Stimulated activated CD4-positive, alpha-beta T cell treated with anti-CD3 and anti-CD28 coated beads, TNF-alpha, amount 100 ng/mL, for 4 hours (primary cell): ENCODE results near the gene ITLN2.
"Not testable (repeated sequence)": the region's sequence is repeated elsewhere in the genome, so short reads cannot be mapped to it uniquely, and the experiment has no call there.

ENCODE experiments used
- DNase-seq, 3 experiments: peaks; one replicate each; pipeline ENCODE4 v3.0.0-alpha.2; 2020; ENCODE audit warnings: low read depth in 3 of 3

Gene ITLN2

GRCh38 chr1:160954158-160955104 is at the start of gene ITLN2:
TSS of gene ITLN2 (minus strand) at chr1:160954809. CDS start at chr1:160954741, 68 bp downstream.
- DNase-seq = no peak

GRCh38 chr1:161001525-161001924 is 46.9 kb upstream of the ITLN2 start:
- DNase-seq = no peak

- no peak for DNase-seq
Observed at GRCh38 chr1:161000736-161001480, 46.3 kb upstream of the ITLN2 start.

- DNase-seq = no peak
Observed at GRCh38 chr1:160999376-160999775, 44.8 kb upstream of the ITLN2 start.

- peak in 2 of 3 experiments; percentile 26 to 31 for DNase-seq
Observed at GRCh38 chr1:160997323-160998038, 42.9 kb upstream of the ITLN2 start.

- DNase-seq = no peak
Observed at GRCh38 chr1:160996178-160996577, 41.6 kb upstream of the ITLN2 start.

GRCh38 chr1:160993544-160994193 is 39.1 kb upstream of the ITLN2 start:
- DNase-seq = no peak

GRCh38 chr1:160992036-160992435 is 37.4 kb upstream of the ITLN2 start:
- DNase-seq = not testable (repeated sequence)

- no peak for DNase-seq
Observed at GRCh38 chr1:160987359-160988050, 32.9 kb upstream of the ITLN2 start.

- no peak for DNase-seq
Observed at GRCh38 chr1:160985723-160986122, 31.1 kb upstream of the ITLN2 start.

GRCh38 chr1:160981584-160982411 is 27.2 kb upstream of the ITLN2 start:
- no peak for DNase-seq

GRCh38 chr1:160979286-160979685 is 24.7 kb upstream of the ITLN2 start:
- no peak for DNase-seq

- no peak for DNase-seq
Observed at GRCh38 chr1:160978510-160978927, 23.9 kb upstream of the ITLN2 start.

- DNase-seq = no peak
Observed at GRCh38 chr1:160975026-160975425, 20.4 kb upstream of the ITLN2 start.

GRCh38 chr1:160973491-160973890 is 18.9 kb upstream of the ITLN2 start:
- no peak for DNase-seq

- no peak for DNase-seq
Observed at GRCh38 chr1:160972939-160973338, 18.3 kb upstream of the ITLN2 start.

- DNase-seq = no peak
Observed at GRCh38 chr1:160971618-160972056, 17.0 kb upstream of the ITLN2 start.

GRCh38 chr1:160963521-160963920 is 8.9 kb upstream of the ITLN2 start:
- DNase-seq = no peak

- DNase-seq = no peak
Observed at GRCh38 chr1:160961419-160961818, 6.8 kb upstream of the ITLN2 start.

- no peak for DNase-seq
Observed at GRCh38 chr1:160956966-160957365, 2.4 kb upstream of the ITLN2 start.
